ENCODE data around the gene EPC2. TPM values are rescaled to one million over a fixed set of nuclear protein-coding genes. Genes with fewer than 3 reads are reported as not detected.

EPC2 gene
- total RNA-seq, 1 experiment from 2014 or later, result 32.4 TPM

DNA sequence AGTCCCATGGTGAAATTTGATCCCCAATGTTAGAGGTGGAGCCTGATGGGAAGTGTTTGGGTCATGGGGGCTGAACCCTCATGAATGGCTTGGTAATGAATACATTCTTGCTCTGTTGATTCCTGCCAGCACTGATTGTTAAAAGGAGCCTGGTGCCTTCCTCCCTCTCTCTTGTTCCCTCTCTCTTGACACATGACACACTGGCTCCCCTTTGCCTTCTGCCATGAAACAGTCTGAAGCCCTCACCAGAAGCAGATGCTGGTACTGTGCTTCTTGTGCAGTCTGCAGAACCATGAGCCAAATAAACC lies 30.6 kb upstream of the EPC2 start:
- H3K27me3 ChIP-seq (replicated peaks; ENCODE audit: insufficient read depth, low read depth, low read length, poor library complexity), result no peaks in the 10 kb centered on the region
- H3K4me1 ChIP-seq (ENCODE audit: insufficient read depth, low read length, poor library complexity, severe bottlenecking), result peaks cover 28% of the 10 kb centered on the region
- H3K4me3 ChIP-seq (ENCODE audit: low read depth, low read length, poor library complexity, severe bottlenecking), result no peak overlapping the region
- peak; percentile 44 for DNase-seq (ENCODE audit: low spot score)
- intact Hi-C loops (cut with micrococcal nuclease; ENCODE audit: unreplicated experiment), result no loop called here
- no TSS peak for BruUV-seq (replicated peaks)
- no peak for TF ChIP-seq EZH2 (IDR thresholded peaks at IDR 0.05; ENCODE audit: borderline replicate concordance, low read depth, low read length, poor library complexity, severe bottlenecking)
- TF ChIP-seq, protein P1, sequence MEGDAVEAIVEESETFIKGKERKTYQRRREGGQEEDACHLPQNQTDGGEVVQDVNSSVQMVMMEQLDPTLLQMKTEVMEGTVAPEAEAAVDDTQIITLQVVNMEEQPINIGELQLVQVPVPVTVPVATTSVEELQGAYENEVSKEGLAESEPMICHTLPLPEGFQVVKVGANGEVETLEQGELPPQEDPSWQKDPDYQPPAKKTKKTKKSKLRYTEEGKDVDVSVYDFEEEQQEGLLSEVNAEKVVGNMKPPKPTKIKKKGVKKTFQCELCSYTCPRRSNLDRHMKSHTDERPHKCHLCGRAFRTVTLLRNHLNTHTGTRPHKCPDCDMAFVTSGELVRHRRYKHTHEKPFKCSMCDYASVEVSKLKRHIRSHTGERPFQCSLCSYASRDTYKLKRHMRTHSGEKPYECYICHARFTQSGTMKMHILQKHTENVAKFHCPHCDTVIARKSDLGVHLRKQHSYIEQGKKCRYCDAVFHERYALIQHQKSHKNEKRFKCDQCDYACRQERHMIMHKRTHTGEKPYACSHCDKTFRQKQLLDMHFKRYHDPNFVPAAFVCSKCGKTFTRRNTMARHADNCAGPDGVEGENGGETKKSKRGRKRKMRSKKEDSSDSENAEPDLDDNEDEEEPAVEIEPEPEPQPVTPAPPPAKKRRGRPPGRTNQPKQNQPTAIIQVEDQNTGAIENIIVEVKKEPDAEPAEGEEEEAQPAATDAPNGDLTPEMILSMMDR (conservative IDR thresholded peaks at IDR 0.05; ENCODE audit: low read depth, low read length), result no peak
- no peaks in the 10 kb centered on the region for H3K36me3 ChIP-seq (ENCODE audit: insufficient read depth, low read length, poor library complexity, severe bottlenecking)
- H3K27ac ChIP-seq (ENCODE audit: low read depth, low read length, poor library complexity, severe bottlenecking), result peak overlapping the region; percentile 60
- ChIA-PET CTCF (no interaction called here), POLR2A (ENCODE audit: low non-redundant PET) (no interaction called here)
- H3K9me3 ChIP-seq (ENCODE audit: low read depth, low read length, poor library complexity, severe bottlenecking), result no peaks in the 10 kb centered on the region

DNA sequence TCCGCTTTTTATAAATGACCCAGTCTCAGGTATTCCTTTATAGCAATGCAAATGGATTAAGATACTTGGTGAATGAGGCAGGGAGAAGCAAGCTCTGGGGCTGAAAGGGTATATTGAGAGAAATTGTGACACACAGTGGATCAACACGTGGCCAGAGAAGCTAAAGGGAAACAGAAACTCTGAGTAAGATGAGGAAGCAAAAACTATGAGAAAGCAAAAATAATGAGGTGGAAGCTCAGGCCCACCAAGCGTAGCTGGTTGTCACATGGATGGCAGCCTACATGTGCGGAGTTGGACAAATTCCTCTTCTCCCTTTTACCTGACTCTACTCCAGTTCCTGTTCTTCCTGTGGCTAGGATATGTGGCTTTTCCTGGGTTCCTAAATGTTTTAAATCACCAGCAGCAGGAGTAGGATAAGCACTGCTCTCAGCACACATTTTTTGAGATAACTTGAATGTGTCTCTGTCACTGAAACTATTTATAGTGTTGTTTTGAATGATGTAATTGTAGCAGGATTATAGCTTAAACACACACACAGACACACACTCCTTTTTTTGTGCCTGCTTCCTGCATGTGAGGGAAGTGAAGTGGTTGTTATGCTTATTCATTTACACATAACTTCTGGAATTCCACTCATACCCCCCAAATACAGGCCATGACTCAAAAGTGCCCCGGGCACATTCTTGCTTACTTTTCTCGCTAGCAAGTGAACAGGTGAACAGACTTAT lies 30.1 kb upstream of the EPC2 start:
- intact Hi-C loops (cut with micrococcal nuclease; ENCODE audit: unreplicated experiment), result no loop called here
- DNase-seq (ENCODE audit: low spot score), result peak; percentile 58
- no peaks in the 10 kb centered on the region for H3K9me3 ChIP-seq (ENCODE audit: low read depth, low read length, poor library complexity, severe bottlenecking)
- ChIA-PET CTCF (no interaction called here), POLR2A (ENCODE audit: low non-redundant PET) (no interaction called here)
- no peaks in the 10 kb centered on the region for H3K36me3 ChIP-seq (ENCODE audit: insufficient read depth, low read length, poor library complexity, severe bottlenecking)
- H3K4me3 ChIP-seq (ENCODE audit: low read depth, low read length, poor library complexity, severe bottlenecking), result no peak overlapping the region
- H3K27ac ChIP-seq (ENCODE audit: low read depth, low read length, poor library complexity, severe bottlenecking), result peak overlapping the region; percentile 60
- peaks cover 28% of the 10 kb centered on the region for H3K4me1 ChIP-seq (ENCODE audit: insufficient read depth, low read length, poor library complexity, severe bottlenecking)
- H3K27me3 ChIP-seq (replicated peaks; ENCODE audit: insufficient read depth, low read depth, low read length, poor library complexity), result no peaks in the 10 kb centered on the region
- BruUV-seq (replicated peaks), result no TSS peak
- TF ChIP-seq EZH2 (IDR thresholded peaks at IDR 0.05; ENCODE audit: borderline replicate concordance, low read depth, low read length, poor library complexity, severe bottlenecking), result no peak
- TF ChIP-seq, protein P1 (conservative IDR thresholded peaks at IDR 0.05; ENCODE audit: low read depth, low read length), result no peak

DNA sequence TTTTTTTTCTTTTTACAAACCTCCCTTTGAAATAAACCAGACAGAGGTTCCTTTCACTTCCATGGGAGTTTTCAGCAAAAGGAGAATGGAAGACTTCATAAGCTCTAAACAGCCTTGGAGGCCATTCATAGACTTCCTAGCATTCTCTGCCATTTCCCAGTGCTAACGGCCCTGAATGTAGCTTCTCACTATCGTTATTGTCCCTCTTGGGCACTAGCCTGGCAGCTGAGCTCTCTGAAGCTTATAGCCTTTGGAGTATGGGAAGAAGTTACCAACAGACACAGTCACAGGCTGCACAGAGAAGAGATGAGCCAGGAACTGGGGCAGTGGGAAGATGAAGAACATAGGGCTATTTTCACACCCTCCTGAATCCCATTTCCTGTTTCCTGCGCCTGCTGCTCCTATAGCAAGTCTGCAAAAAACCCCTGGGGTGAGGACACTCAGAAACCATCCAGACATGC lies 29.1 kb upstream of the EPC2 start:
- Histone ChIP-seq H3K4me3 (ENCODE audit: low read depth, low read length, poor library complexity, severe bottlenecking) (no peak overlapping the region), H3K9me3 (ENCODE audit: low read depth, low read length, poor library complexity, severe bottlenecking) (no peaks in the 10 kb centered on the region), H3K36me3 (ENCODE audit: insufficient read depth, low read length, poor library complexity, severe bottlenecking) (no peaks in the 10 kb centered on the region), H3K4me1 (ENCODE audit: insufficient read depth, low read length, poor library complexity, severe bottlenecking) (peaks cover 28% of the 10 kb centered on the region), H3K27me3 (replicated peaks; ENCODE audit: insufficient read depth, low read depth, low read length, poor library complexity) (no peaks in the 10 kb centered on the region), H3K27ac (ENCODE audit: low read depth, low read length, poor library complexity, severe bottlenecking) (peak overlapping the region; percentile 60)
- peak; percentile 91 for DNase-seq (ENCODE audit: low spot score)
- POLR2A ChIA-PET (ENCODE audit: low non-redundant PET), result interaction anchor here (0.6 kb wide), 1 partner anchor 28 kb away, joined by 3 read pairs; no protein-coding TSS in a partner anchor
- no peak for TF ChIP-seq EZH2 (IDR thresholded peaks at IDR 0.05; ENCODE audit: borderline replicate concordance, low read depth, low read length, poor library complexity, severe bottlenecking)
- TF ChIP-seq, protein P1 (conservative IDR thresholded peaks at IDR 0.05; ENCODE audit: low read depth, low read length), result no peak
- intact Hi-C loops (cut with micrococcal nuclease; ENCODE audit: unreplicated experiment), result no loop called here
- CTCF ChIA-PET, result no interaction called here
- BruUV-seq (replicated peaks), result no TSS peak
